ENCODE data around the gene SIDT1.

Gene SIDT1

GRCh38 chr3:113531826-113532697 lies at the start of gene SIDT1:
TSS of gene SIDT1 (plus strand) at chr3:113532555. CDS start at chr3:113533022, 467 bp downstream.
- peak; percentile 57 for DNase-seq

DNA sequence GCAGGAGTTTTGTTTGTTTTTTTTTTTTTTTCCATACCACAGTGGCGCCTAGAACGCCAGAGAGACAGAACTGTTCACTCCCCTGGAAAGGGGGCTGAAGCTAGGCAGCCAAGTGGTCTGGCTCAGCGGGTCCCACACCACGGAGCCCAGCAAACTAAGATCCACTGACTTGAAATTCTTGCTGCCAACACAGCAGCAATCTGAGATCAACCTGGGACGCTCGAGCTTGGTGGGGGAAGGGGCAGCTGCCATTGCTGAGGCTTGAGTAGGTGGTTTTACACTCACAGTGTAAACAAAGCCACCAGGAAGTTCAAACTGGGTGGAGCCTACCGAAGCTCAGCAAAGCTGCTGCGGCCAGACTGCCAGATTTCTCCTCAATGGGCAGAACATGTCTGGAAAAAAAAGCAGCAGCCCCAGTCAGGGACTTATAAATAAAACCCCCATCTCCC lies 47.2 kb upstream of the SIDT1 start:
- peak; percentile 9 for DNase-seq

GRCh38 chr3:113495035-113495434 lies 37.3 kb upstream of the SIDT1 start:
- no peak for DNase-seq

- DNase-seq = no peak
These were observed 35.4 kb upstream of the SIDT1 start for GRCh38 chr3:113496924-113497323.

DNA sequence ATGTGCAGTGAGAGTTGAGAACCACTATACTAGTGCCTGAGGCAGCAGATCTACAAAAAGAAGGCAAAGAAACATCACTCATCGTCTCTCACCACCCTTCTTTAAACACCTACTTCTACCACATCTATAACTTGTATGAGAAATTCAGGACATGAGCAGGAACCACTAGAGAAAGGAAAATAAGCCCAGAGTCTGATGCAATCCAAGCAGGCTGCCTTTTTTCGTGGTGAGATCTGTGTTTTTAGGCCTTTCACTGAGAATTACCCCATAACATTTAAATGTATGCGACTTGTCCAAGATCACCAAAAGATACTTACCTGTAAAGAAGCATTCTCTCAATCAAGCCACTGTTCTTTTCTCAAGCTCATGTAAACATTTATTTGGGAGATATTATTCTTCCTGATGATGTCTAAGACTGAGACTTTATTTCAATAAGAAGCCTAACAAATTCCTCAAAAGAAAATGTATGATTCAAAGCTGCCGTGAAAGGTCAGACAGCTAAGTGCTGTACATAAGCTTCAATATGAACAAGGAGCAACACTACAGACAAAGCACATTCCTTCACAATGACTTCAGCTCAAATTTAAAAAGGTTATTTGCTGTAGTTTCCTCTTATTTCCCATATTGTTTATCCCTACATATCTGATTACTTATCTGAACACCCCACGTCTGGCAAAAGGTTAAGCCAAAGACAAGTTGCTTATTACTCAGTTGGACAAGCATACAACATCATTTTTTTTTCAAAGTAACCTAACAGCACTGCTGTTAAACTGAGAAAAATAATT lies 33.9 kb upstream of the SIDT1 start:
- no peak for DNase-seq

GRCh38 chr3:113499081-113499480 lies 33.3 kb upstream of the SIDT1 start:
- DNase-seq = no peak

GRCh38 chr3:113501597-113501996 lies 30.8 kb upstream of the SIDT1 start:
- no peak for DNase-seq

GRCh38 chr3:113505867-113506266 lies 26.5 kb upstream of the SIDT1 start:
- DNase-seq = no peak

GRCh38 chr3:113507501-113508067 lies 24.8 kb upstream of the SIDT1 start:
- no peak for DNase-seq

GRCh38 chr3:113508966-113509365 lies 23.4 kb upstream of the SIDT1 start:
- DNase-seq = no peak

DNA sequence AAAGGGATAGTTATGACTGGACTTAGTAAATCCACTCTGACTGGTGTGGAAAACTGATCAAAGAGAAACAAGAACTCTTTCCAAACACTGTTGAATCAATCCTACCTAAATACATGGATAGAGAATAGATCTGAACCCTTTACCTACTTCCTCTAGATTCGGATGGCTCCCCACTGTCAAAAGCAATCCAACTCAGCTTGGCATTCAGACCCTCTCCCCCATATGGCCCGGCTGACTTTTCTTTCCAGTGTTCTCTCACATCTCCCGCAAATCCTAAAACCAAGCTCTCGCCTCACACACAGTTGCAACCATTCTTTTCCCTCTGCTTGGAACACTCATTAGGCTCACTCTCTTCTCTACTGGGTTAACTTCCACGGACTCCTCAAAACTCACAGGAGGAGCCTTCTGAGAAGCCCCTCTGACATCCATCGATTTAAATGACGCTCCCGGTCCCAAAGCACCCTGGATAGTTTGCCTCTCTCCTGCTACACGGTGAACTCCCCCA lies 18.0 kb upstream of the SIDT1 start:
- DNase-seq = no peak

DNA sequence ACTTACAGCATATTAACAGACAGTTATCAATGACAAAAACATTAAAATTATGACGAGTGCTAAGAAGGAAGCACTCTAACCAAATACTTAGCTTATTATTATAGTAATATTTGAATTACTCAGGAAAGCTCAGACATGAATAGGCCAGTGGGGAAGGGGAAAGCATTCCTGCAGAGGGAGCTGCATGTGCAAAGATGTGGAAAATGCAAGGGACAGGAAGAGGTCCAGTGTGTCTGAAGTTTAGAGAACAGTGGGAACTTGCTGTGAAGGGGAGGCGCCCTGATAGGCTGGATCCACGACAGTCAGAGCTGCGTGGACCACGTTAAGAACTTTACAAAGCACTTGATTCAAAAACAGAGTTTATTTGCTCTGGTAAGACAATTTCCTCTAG lies 16.2 kb upstream of the SIDT1 start:
- DNase-seq = no peak

GRCh38 chr3:113521981-113522380 lies 10.4 kb upstream of the SIDT1 start:
- no peak for DNase-seq

- DNase-seq = no peak
These were observed 9.1 kb upstream of the SIDT1 start for GRCh38 chr3:113523241-113523640.

DNA sequence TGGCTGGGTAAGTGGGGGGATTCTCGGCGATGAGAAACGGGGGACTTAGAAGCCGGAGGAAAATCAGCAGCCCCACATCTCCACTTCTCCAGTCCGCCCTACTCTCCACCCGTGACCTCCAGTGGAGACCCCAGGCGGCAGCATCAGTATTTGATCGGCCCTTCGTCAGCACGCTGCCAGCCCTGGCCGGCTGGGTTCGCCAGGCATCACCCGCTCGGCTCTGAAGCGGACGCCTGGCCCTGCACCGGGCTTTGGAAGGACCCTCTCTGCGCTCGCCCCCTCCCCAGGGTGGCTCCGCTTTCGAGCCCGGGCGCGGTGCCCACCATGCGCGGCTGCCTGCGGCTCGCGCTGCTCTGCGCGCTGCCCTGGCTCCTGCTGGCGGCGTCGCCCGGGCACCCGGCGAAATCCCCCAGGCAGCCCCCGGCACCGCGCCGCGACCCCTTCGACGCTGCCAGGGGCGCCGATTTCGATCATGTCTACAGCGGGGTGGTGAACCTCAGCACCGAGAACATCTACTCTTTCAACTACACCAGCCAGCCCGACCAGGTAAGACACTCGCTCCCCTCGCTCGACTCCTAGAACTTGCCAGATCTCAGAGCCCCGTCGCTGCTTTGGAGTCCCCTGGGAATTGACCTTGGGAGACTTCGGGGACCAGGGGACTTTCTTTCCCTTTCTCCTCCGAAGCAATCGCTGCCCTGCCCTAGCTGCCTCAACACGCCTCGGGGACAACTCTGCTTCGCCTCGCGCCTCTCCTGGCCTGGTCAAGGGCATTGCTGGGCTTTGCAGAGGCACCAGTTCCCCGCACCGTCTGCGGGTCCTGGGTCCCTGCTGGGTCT lies 561 bp downstream of the SIDT1 start:
- DNase-seq = peak; percentile 31

- no peak for DNase-seq
These were observed 1.2 kb downstream of the SIDT1 start for GRCh38 chr3:113533534-113533892.

- DNase-seq = no peak
These were observed 2.0 kb downstream of the SIDT1 start for GRCh38 chr3:113534365-113534764.

DNA sequence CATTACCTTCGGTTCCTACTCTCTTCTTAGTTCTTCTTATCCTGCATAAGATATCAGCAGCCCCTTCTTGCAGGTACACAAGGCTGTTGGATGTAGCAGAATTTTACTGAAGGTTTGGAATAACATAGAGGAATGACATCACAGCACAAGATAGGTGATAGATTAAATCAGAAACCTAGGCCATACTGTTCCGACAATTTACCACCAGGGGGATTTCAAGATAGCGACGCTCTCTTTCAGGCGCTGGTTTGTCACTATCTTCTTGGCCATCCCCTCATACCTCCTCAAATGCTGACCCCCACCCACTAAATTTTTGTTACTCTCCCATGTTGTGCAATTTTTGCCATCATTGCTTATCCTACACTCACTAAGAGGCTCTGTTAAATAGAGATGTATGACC lies 3.5 kb downstream of the SIDT1 start:
- no peak for DNase-seq

DNA sequence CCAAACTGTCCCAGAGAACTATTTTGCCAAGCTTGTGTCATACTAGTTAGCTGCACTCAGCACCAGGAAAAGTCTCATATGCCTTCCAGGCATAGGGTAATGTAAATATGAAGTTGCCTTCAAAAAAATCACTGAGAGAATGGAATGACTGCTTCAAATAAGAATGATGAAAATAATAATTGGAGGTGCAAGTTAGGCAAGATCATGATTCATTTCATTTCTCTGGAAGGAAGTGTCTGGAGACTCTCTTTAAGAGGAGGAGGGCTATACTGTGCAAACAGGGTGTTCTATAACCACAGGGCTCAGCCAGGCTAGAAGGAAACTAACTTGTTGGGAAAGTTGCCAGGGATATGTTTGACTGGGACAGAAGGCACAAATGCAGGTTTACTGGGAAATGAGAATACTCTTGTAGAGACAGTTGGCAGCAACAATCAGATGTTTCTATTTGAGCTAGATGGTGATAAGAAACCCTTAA lies 4.3 kb downstream of the SIDT1 start:
- DNase-seq = no peak

GRCh38 chr3:113537155-113537554 lies 4.8 kb downstream of the SIDT1 start:
- no peak for DNase-seq

GRCh38 chr3:113541519-113541918 lies 9.2 kb downstream of the SIDT1 start:
- no peak for DNase-seq

DNA sequence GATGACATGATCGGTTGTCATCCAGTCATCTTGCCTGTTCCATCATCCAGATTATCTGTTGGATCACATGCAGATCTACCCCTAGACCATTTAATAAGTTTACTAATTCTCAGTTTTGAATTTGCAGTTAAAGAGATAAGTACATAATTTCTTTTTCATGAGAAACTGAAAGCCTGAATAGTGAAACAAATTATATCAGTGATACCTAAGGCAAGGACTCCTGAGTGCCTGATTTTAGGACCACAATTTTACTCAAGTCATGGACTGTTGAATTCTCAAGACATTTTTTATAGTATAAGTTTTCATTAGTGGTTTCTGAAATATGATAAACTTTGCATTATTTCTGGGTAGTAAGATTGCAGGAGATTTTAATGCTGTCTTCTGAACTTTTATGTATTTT lies 13.2 kb downstream of the SIDT1 start:
- DNase-seq = no peak

All from activated CD4-positive, alpha-beta T cell treated with anti-CD3 and anti-CD28 coated beads for 1 hour (primary cell).